Adrenal gland (tissue), 5 donors: Measurements from ENCODE around the gene UBQLN3.

Source experiments
- POLR2A ChIP-seq, 2 donors: fragments of 450-650 bp; IDR thresholded peaks; one replicate each; pipeline ENCODE4 v1.6.1; 2017; ENCODE audit warnings: antibody characterized with exemption in 2 of 2, mild to moderate bottlenecking in 2 of 2, moderate library complexity in 1 of 2
- TF ChIP-seq, protein P1 (sequence below), 6 experiments: fragments of 450-650 bp in 4 of 6; fragments of 200-600 bp in 2 of 6; sonication (generic) in 1 of 6; IDR thresholded peaks; 1 replicate in 5 of 6; 2 replicates in 1 of 6; pipeline versions ENCODE4 v1.5.1 to v1.8.0; 2016 to 2021; ENCODE audit warnings: antibody characterized with exemption in 6 of 6, mild to moderate bottlenecking in 2 of 6, moderate library complexity in 1 of 6
- donor health status: DM: no; HTN: no; CAD: no.

DNA sequence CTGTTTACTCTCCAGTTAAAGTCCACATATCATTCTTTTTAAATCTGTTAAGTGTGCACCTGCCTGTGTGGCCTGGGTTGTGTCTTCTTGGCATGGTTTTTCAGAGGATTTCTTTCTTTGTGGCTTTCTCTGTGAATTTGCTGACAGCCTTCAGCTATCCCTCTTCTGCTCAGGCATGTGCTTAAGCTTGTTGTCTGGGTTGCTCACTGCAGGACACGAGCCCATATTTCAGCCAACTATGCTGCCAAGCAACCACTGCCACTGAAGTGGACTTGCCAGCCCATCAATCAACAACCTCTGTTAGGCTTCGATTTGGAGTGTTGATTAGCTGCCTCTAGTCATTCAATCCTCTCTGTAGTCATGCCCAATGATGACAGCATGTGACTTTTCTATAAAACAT, 42.2 kb downstream of the UBQLN3 start:
- TF ChIP-seq, protein P1, sequence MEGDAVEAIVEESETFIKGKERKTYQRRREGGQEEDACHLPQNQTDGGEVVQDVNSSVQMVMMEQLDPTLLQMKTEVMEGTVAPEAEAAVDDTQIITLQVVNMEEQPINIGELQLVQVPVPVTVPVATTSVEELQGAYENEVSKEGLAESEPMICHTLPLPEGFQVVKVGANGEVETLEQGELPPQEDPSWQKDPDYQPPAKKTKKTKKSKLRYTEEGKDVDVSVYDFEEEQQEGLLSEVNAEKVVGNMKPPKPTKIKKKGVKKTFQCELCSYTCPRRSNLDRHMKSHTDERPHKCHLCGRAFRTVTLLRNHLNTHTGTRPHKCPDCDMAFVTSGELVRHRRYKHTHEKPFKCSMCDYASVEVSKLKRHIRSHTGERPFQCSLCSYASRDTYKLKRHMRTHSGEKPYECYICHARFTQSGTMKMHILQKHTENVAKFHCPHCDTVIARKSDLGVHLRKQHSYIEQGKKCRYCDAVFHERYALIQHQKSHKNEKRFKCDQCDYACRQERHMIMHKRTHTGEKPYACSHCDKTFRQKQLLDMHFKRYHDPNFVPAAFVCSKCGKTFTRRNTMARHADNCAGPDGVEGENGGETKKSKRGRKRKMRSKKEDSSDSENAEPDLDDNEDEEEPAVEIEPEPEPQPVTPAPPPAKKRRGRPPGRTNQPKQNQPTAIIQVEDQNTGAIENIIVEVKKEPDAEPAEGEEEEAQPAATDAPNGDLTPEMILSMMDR (IDR thresholded peaks at IDR 0.05) = no peak
- TF ChIP-seq POLR2A (IDR thresholded peaks at IDR 0.05) = no peak
